PC-9 (cell line): ENCODE measurements around the gene TMEM150A. TPM values are rescaled to one million over a fixed set of nuclear protein-coding genes. Genes with fewer than 3 reads are reported as not detected.
A peak's percentile ranks its signal among the peaks of the same experiment; 100 is the strongest.
"Not testable (repeated sequence)": the region's sequence is repeated elsewhere in the genome, so short reads cannot be mapped to it uniquely, and the experiment has no call there.

ENCODE experiments used
- BruUV-seq: library from RNA; stranded (reverse); fragments of 400-500 nt; replicated peaks from 2 replicates; lab custom pipeline; 2021; lab: Mats Ljungman, UMichigan
- CTCF ChIA-PET: fragments of 300-600 bp; sonication (Branson Sonifier 250); formaldehyde crosslinking; loops from one replicate; lab custom pipeline; 2022; ENCODE audit warnings: antibody characterized with exemption; lab: Charles Lee
- POLR2A ChIA-PET: fragments of 300-600 bp; sonication (Branson Sonifier 250); formaldehyde crosslinking; loops from one replicate; lab custom pipeline; 2022; ENCODE audit warnings: antibody characterized with exemption; ENCODE audit not compliant: unreplicated experiment; lab: Charles Lee
- DNase-seq, 2 experiments: peaks; one replicate each; pipeline versions ENCODE4 v3.0.0 to v3.0.0-alpha.2; 2015 to 2022; ENCODE audit warnings: mixed read lengths in 1 of 2
- H2AFZ ChIP-seq: fragments of 200-600 bp; sonication (generic); 2 replicates; pipeline ENCODE4 v1.8.1; 2017; ENCODE audit warnings: antibody characterized with exemption
- H3F3A ChIP-seq: fragments of 200-600 bp; sonication (generic); 2 replicates; pipeline ENCODE4 v1.8.1; 2017; ENCODE audit warnings: antibody characterized with exemption, mild to moderate bottlenecking, low read depth; ENCODE audit not compliant: insufficient read depth
- H3K27ac ChIP-seq: fragments of 200-600 bp; sonication (generic); 2 replicates; pipeline ENCODE4 v1.6.1; 2016; ENCODE audit warnings: mixed run types
- H3K27me3 ChIP-seq: fragments of 200-600 bp; sonication (generic); 2 replicates; pipeline ENCODE4 v1.6.1; 2016; ENCODE audit warnings: low read depth, mixed run types; ENCODE audit not compliant: insufficient read depth
- H3K36me3 ChIP-seq: fragments of 200-600 bp; sonication (generic); 2 replicates; pipeline ENCODE4 v1.6.1; 2016; ENCODE audit warnings: low read depth, mixed run types
- H3K4me1 ChIP-seq: fragments of 200-600 bp; sonication (generic); replicated peaks from 2 replicates; pipeline ENCODE4 v1.6.1; 2016; ENCODE audit warnings: mixed run types; ENCODE audit not compliant: insufficient read depth
- H3K4me2 ChIP-seq: fragments of 200-600 bp; sonication (generic); 2 replicates; pipeline ENCODE4 v1.6.1; 2017; ENCODE audit warnings: mixed run types
- H3K4me3 ChIP-seq: fragments of 200-600 bp; sonication (generic); 2 replicates; pipeline ENCODE4 v1.6.1; 2016; ENCODE audit warnings: mixed run types
- H3K79me2 ChIP-seq: fragments of 200-600 bp; sonication (generic); 2 replicates; pipeline ENCODE4 v1.6.1; 2017; ENCODE audit warnings: low read depth, mixed run types
- H3K9me2 ChIP-seq: fragments of 200-600 bp; sonication (generic); 2 replicates; pipeline ENCODE4 v1.8.1; 2017; ENCODE audit warnings: mild to moderate bottlenecking; ENCODE audit not compliant: insufficient read depth
- H3K9me3 ChIP-seq: fragments of 200-600 bp; sonication (generic); 2 replicates; pipeline ENCODE4 v1.8.1; 2016; ENCODE audit warnings: low read depth; ENCODE audit not compliant: insufficient read depth
- H4K20me1 ChIP-seq: fragments of 200-600 bp; sonication (generic); 2 replicates; pipeline ENCODE4 v1.8.1; 2017; ENCODE audit not compliant: insufficient read depth
- EZH2 ChIP-seq: fragments of 200-600 bp; sonication (generic); IDR thresholded peaks from 2 replicates; pipeline ENCODE4 v1.8.0; 2017; ENCODE audit warnings: antibody characterized with exemption, low read depth
- intact Hi-C: fragments of 100-400 bp; cut with micrococcal nuclease; formaldehyde crosslinking; loops from one replicate; pipeline ENCODE4 v1.10.0; 2022; ENCODE audit not compliant: unreplicated experiment
- total RNA-seq: library from RNA; stranded (reverse); gene quantifications from 2 replicates; pipeline ENCODE4 v1.2.3, GENCODE V29; 2021
- TF ChIP-seq, protein P1 (sequence below): fragments of 200-600 bp; sonication (generic); conservative IDR thresholded peaks from 2 replicates; pipeline ENCODE4 v1.6.1; 2017; ENCODE audit warnings: mixed run types, antibody characterized with exemption, mild to moderate bottlenecking, moderate library complexity

Gene TMEM150A
- total RNA-seq, 1 experiment from 2014 or later = 5.3 TPM

- H3K36me3 ChIP-seq = peaks cover 14% of the 10 kb centered on the region; the same call in 1 of the 2 replicates
- no peaks in the 10 kb centered on the region for H4K20me1 ChIP-seq
- H3F3A ChIP-seq = no peaks in the 10 kb centered on the region
- peak overlapping the region; percentile 85 for H3K4me2 ChIP-seq
- H3K4me1 ChIP-seq = peaks cover 15% of the 10 kb centered on the region
- ChIA-PET POLR2A (interaction anchor here (0.6 to 1.4 kb wide), 7 partner anchors 9 to 603 kb away, joined by 3 to 20 read pairs (median 4); partner anchors contain the start of gene RNF181), CTCF (no interaction called here)
- no TSS peak for BruUV-seq
- H3K27me3 ChIP-seq = no peaks in the 10 kb centered on the region
- peaks cover 33% of the 10 kb centered on the region for H3K79me2 ChIP-seq
- H2AFZ ChIP-seq = peak overlapping the region; percentile 93
- no peaks in the 10 kb centered on the region for H3K9me3 ChIP-seq
- DNase-seq = no peak
- H3K4me3 ChIP-seq = peak overlapping the region; percentile 73
- TF ChIP-seq, protein P1, sequence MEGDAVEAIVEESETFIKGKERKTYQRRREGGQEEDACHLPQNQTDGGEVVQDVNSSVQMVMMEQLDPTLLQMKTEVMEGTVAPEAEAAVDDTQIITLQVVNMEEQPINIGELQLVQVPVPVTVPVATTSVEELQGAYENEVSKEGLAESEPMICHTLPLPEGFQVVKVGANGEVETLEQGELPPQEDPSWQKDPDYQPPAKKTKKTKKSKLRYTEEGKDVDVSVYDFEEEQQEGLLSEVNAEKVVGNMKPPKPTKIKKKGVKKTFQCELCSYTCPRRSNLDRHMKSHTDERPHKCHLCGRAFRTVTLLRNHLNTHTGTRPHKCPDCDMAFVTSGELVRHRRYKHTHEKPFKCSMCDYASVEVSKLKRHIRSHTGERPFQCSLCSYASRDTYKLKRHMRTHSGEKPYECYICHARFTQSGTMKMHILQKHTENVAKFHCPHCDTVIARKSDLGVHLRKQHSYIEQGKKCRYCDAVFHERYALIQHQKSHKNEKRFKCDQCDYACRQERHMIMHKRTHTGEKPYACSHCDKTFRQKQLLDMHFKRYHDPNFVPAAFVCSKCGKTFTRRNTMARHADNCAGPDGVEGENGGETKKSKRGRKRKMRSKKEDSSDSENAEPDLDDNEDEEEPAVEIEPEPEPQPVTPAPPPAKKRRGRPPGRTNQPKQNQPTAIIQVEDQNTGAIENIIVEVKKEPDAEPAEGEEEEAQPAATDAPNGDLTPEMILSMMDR = no peak
- no peak for TF ChIP-seq EZH2
- intact Hi-C loops = loop anchor here (1.0 to 5.0 kb wide), 2 partner anchors 41 to 55 kb away; partner anchors contain the start of genes TMEM150A and USP39
- H3K9me2 ChIP-seq = no peaks in the 10 kb centered on the region
- H3K27ac ChIP-seq = no peak overlapping the region
These were observed 41.7 kb downstream of the TMEM150A start for GRCh38 chr2:85560812-85561279.

DNA sequence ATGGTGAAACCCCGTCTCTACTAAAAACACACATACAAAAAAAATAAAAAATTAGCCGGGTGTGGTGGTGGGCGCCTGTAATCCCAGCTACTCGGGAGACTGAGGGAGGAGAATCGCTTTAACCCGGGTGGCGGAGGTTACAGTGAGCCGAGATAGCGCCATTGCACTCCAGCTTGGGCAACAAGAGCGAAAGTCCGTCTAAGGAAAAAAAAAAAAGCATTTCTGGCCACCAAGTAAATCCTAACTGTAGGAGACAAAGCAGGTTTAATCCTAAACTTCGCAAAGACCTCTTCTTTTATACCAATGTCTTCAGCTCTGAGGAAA lies 42.1 kb downstream of the TMEM150A start:
- H4K20me1 ChIP-seq, H3K27ac ChIP-seq, BruUV-seq, H3F3A ChIP-seq, H3K9me3 ChIP-seq, DNase-seq, H3K27me3 ChIP-seq, H3K9me2 ChIP-seq, H2AFZ ChIP-seq, CTCF ChIA-PET: not testable (repeated sequence)
- Histone ChIP-seq H3K4me3 (peak overlapping the region; percentile 73), H3K4me2 (peak overlapping the region; percentile 85), H3K36me3 (peaks cover 14% of the 10 kb centered on the region; the same call in 1 of the 2 replicates), H3K79me2 (peaks cover 33% of the 10 kb centered on the region), H3K4me1 (peaks cover 15% of the 10 kb centered on the region)
- POLR2A ChIA-PET = interaction anchor here (0.6 to 0.7 kb wide), 4 partner anchors 10 to 602 kb away, joined by 3 to 5 read pairs (median 4); no protein-coding TSS in a partner anchor
- intact Hi-C loops = loop anchor here (1.0 to 5.0 kb wide), 2 partner anchors 42 to 56 kb away; partner anchors contain the start of genes TMEM150A and USP39

- Histone ChIP-seq H3K4me1 (peaks cover 15% of the 10 kb centered on the region), H3K79me2 (peaks cover 33% of the 10 kb centered on the region), H3K27me3 (no peaks in the 10 kb centered on the region), H3K4me2 (no peak overlapping the region), H3K4me3 (no peak overlapping the region), H3K36me3 (peaks cover 14% of the 10 kb centered on the region; the same call in 1 of the 2 replicates), H3K27ac (no peak overlapping the region), H2AFZ (no peak overlapping the region), H3K9me2 (no peaks in the 10 kb centered on the region), H3F3A (no peaks in the 10 kb centered on the region; the same call in 1 of the 2 replicates), H3K9me3 (no peaks in the 10 kb centered on the region), H4K20me1 (no peaks in the 10 kb centered on the region)
- ChIA-PET POLR2A (no interaction called here), CTCF (no interaction called here)
- DNase-seq = no peak
- intact Hi-C loops = no loop called here
- no TSS peak for BruUV-seq
- TF ChIP-seq, protein P1 = no peak
- no peak for TF ChIP-seq EZH2
These were observed 44.3 kb downstream of the TMEM150A start for GRCh38 chr2:85558160-85558559.
